Posterior cingulate gyrus (tissue), 11 donors: Measurements from ENCODE around the gene STK11.

ENCODE experiments used
- DNase-seq, 10 donors: peaks; one replicate each; pipeline versions ENCODE4 v3.0.0 to v3.0.0-alpha.2; 2020 to 2021; ENCODE audit warnings: mixed read lengths in 3 of 10
- intact Hi-C: fragments of 100-400 bp; cut with DNase I; formaldehyde crosslinking; loops from one replicate; pipeline ENCODE4 v1.15.1; 2023

The STK11 gene

DNA sequence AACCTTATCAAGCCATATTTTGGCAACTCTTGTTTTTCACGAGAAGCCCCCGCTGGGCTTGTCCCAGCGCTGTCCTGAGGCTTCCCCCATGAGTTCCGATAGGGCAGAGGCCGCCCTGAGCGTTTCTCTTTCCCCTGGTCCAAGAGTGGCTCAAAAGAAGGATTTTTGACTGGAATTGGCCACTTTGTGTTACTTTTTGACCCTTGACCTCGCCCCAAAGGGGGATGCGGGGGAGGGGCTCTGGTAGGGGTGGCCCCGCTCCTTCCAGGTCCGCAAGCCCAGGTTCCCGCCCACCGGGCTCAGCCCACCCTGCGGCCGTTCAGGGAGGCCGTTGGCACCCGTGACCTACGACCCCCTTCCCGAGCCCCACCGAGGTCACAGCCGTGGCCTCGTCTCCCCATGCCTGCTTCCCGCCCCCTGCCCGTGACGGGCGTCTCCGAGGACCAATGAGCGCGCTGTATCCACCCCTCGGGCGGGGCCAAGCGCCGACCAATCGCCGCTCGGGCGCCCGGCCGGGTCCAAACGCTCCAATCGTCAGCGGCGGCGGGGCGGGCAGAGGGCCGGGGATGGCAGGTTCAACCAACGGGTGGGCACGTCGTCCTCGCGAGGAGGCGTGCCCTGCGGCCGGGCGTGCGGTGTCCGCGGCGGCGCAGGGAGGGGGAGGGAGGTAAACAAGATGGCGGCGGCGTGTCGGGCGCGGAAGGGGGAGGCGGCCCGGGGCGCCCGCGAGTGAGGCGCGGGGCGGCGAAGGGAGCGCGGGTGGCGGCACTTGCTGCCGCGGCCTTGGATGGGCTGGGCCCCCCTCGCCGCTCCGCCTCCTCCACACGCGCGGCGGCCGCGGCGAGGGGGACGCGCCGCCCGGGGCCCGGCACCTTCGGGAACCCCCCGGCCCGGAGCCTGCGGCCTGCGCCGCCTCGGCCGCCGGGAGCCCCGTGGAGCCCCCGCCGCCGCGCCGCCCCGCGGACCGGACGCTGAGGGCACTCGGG lies at the start of gene STK11:
Gene STK11, plus strand, starts transcription at position 665 of the 986 bp plus-strand sequence. CDS start 1,136 bp downstream, outside the sequence.
- peak; percentile 98 to 100 (median 99) for DNase-seq
- intact Hi-C loops: no loop called here

DNA sequence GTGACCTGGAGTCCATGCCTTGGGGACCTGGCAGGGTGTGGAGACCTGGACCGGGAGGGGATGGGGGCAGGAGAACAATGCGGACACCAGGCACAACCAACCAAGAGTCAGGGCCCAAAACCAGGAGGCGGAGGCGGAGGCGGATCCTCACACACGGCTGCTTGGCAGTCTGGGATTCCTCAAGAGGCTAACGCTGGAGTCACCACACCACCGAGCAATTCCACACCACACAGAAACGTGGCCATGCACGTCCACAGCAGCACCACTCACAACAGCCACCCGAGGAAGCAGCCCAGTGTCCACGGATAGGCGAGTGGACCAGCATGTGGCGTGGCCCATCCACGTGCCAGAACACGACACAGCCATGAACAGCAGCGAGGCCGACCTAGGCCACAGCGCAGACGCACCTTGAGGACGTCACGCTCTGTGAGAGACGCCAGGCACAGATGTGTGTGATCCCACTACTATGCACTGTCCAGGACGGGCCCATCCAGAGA lies 49.2 kb upstream of the STK11 start:
- DNase-seq: no peak
- intact Hi-C loops: no loop called here

GRCh38 chr19:1156830-1157615 lies 48.6 kb upstream of the STK11 start:
- peak in 1 of 10 donors; percentile 77 for DNase-seq
- intact Hi-C loops: no loop called here

GRCh38 chr19:1157931-1158884 lies 47.4 kb upstream of the STK11 start:
- peak in 1 of 10 donors; percentile 75 for DNase-seq
- intact Hi-C loops: no loop called here

DNA sequence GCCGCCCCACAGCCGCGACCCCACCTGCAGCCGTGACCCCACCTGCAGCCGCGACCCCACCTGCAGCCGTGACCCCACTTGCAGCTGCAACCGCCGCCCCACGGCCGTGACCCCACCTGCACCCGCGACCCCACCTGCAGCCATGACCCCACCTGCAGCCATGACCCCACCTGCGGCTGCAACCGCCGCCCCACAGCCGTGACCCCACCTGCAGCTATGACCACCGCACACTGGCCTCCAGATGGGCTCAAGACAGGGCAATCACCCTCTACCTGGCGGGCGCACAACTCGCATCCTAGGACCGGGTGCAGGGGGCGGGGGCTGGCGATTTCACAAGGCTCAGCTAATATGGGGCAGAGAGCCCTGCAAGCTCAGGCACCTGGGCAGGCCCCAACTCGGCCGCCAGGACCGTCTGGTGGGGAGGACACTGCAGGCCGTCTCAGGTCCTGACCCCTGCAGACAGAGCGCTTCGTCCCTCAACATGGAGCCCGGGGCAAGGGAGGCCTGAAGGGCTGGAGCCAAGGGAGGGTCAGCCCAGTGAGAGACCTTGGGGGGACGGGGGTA lies 46.6 kb upstream of the STK11 start:
- no peak for DNase-seq
- intact Hi-C loops: no loop called here

DNA sequence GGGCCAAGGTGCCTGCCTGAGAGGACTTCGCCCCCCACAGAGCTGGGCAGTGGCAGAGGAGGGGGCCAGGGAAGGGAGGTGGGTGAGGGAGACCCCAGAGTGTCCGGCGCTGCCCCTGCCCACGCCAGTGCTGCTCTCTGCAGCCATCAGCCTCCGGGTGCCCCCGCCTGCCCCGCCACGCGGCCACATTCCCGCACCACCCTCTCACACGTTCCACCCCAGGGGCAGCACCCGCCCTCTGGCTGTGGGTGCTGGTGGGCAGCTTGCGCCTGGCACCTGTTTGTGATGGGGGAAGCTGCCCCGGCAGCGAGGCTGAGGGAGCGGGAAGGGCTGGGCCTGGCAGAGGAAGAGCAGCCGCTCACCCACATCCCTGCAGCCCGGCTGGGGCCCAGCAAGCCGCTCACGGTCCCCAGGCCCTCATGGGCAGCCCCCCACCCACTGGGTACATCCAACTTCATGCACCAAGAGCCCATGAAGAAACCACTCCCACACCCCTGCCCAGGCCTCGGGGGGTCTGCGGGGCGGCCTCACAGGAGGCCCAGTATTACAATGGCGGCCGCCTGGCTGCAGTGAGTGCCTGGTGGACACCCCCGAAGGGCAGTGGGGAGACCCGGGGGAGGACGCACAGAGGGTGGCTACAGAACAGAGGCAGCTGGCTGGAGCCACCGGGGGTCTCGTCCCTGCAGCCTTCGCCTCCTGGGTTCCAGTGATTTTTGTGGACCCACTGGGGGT lies 45.5 kb upstream of the STK11 start:
- DNase-seq: no peak
- intact Hi-C loops: no loop called here

DNA sequence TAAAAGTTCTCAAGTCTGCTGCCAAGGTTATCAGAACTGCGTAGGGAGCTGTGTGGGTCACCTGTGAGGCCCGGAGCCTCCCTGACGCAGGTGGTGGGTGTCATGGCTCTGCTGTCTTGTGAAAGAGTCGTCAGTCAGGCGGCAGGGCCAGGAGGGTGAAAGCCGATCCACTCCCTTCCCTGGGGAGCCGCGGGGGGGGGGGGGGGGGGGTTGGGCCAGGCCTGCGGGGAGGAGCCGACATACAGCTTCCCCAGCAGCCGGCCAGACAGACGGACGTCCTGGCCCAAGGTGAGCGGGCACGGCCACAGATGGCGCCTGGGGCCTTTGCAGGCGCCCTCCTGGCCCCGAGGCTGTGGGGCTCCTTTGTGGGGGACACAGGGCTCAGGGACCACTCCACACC lies 43.9 kb upstream of the STK11 start:
- DNase-seq: no peak
- intact Hi-C loops: no loop called here

- peak in 1 of 10 donors; percentile 52 for DNase-seq
- intact Hi-C loops: no loop called here
Observed at GRCh38 chr19:1162404-1163282, 42.9 kb upstream of the STK11 start.

GRCh38 chr19:1163283-1163933 lies 42.2 kb upstream of the STK11 start:
- DNase-seq: no peak
- intact Hi-C loops: no loop called here

DNA sequence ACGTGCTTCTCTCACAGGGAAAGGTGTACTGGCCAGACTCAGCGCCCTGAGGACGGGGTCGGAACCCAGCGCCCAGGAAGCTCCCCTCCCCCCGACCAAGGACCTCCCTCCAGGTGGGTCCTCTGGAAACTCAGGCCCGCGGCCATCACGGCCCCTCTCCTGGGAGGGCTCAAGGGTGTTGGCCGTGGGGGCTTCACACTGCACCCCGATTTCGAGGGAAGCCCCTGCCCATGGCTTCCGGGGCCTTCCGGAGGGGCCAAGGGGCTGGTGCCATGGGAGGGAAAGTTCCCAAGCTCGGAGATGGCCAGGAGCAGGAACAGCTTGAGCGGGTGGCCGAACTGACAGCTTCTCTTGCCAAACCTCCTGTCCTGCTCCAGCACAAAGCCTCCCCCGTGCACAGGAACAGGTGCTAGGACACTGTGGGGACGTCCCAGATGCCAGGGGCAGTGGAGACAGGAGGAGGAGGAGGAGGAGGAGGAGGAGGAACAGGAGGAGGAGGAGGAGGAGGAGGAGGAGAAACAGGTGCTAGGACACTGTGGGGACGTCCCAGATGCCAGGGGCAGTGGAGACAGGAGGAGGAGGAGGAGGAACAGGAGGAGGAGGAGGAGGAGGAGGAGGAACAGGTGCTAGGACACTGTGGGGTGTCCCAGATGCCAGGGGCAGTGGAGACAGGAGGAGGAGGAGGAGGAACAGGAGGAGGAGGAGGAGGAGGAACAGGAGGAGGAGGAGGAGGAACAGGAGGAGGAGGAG lies 41.5 kb upstream of the STK11 start:
- no peak for DNase-seq
- intact Hi-C loops: no loop called here

DNA sequence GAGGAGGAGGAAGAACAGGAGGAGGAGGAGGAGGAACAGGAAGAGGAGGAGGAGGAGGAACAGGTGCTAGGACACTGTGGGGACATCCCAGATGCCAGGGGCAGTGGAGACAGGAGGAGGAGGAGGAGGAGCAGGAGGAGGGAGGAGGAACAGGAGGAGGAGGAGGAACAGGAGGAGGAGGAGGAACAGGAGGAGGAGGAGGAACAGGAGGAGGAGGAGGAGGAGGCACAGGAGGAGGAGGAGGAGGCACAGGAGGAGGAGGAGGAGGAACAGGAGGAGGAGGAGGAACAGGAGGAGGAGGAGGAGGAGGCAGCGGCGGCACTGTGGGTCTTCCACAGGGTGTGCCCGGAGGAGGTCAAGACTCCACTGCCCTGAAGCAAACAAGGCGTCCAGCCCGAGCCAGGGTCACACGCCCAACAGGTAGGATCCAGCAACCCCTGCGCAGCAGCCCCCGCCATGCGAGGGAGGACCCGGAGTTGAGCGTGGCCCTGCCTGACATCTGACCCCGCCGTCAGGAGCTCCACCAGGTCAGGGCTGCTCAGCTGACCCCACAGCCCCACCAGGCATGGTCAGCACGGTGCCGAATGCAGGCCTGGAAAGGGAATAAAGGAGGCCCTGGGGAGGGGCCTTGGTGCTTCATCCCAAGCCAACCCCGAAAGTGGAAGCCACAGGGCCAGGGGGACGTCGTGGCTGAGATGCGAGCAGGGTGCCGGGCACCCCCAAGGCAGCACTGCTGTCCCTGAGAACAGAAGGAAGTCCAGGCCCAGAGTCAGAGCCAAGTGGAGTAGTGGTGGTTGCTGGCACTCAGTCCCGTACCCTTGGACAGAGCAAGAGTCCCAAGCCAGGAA lies 40.7 kb upstream of the STK11 start:
- no peak for DNase-seq
- intact Hi-C loops: no loop called here

- peak in 2 of 10 donors; percentile 68 to 80 for DNase-seq
- intact Hi-C loops: no loop called here
Observed at GRCh38 chr19:1166872-1167573, 38.6 kb upstream of the STK11 start.

- intact Hi-C loops: no loop called here
- peak in 1 of 10 donors; percentile 68 for DNase-seq
Observed at GRCh38 chr19:1167687-1168571, 37.6 kb upstream of the STK11 start.
